MM.1S (cell line): ENCODE data around the gene DNAJC19.

Experiments
- DNase-seq: peaks from one replicate; pipeline ENCODE4 v3.0.0-alpha.2; 2015
- H2AFZ ChIP-seq: fragments of 300-600 bp; sonication (generic); 2 replicates; pipeline ENCODE4 v1.6.0; 2016; ENCODE audit warnings: antibody characterized with exemption, low read length
- H3F3A ChIP-seq: fragments of 300-600 bp; sonication (generic); 2 replicates; pipeline ENCODE4 v1.6.1; 2016; ENCODE audit warnings: mild to moderate bottlenecking, antibody characterized with exemption, low read length, moderate library complexity, mixed read lengths; ENCODE audit not compliant: insufficient read depth
- H3K27ac ChIP-seq: fragments of 300-600 bp; sonication (generic); 2 replicates; pipeline ENCODE4 v1.5.1; 2016; ENCODE audit warnings: mild to moderate bottlenecking, low read length
- H3K27me3 ChIP-seq: fragments of 300-600 bp; sonication (generic); replicated peaks from 2 replicates; pipeline ENCODE4 v1.6.0; 2016; ENCODE audit warnings: low read length; ENCODE audit not compliant: insufficient read depth
- H3K36me3 ChIP-seq: fragments of 300-600 bp; sonication (generic); replicated peaks from 2 replicates; pipeline ENCODE4 v1.6.1; 2016; ENCODE audit warnings: mild to moderate bottlenecking, low read length, mixed read lengths; ENCODE audit not compliant: insufficient read depth
- H3K4me1 ChIP-seq: fragments of 300-600 bp; sonication (generic); 2 replicates; pipeline ENCODE4 v1.6.1; 2016; ENCODE audit warnings: low read length, mixed read lengths
- H3K4me2 ChIP-seq: fragments of 300-600 bp; sonication (generic); 2 replicates; pipeline ENCODE4 v1.6.0; 2016; ENCODE audit warnings: low read depth, low read length
- H3K4me3 ChIP-seq: fragments of 300-600 bp; sonication (generic); 2 replicates; pipeline ENCODE4 v1.5.1; 2016; ENCODE audit warnings: low read length, mixed read lengths
- H3K79me2 ChIP-seq: fragments of 300-600 bp; sonication (generic); 2 replicates; pipeline ENCODE4 v1.6.1; 2016; ENCODE audit warnings: mixed run types, low read length, mixed read lengths
- H3K9ac ChIP-seq: fragments of 300-600 bp; sonication (generic); 2 replicates; pipeline ENCODE4 v1.6.1; 2016; ENCODE audit warnings: low read length, mixed read lengths
- H3K9me2 ChIP-seq: fragments of 300-600 bp; sonication (generic); replicated peaks from 2 replicates; pipeline ENCODE4 v1.6.1; 2016; ENCODE audit warnings: mild to moderate bottlenecking, low read length, mixed read lengths; ENCODE audit not compliant: insufficient read depth
- H3K9me3 ChIP-seq: fragments of 300-600 bp; sonication (generic); replicated peaks from 2 replicates; pipeline ENCODE4 v1.6.1; 2016; ENCODE audit warnings: mild to moderate bottlenecking, low read length, mixed read lengths; ENCODE audit not compliant: insufficient read depth
- H4K20me1 ChIP-seq: fragments of 300-600 bp; sonication (generic); 2 replicates; pipeline ENCODE4 v1.6.1; 2016; ENCODE audit warnings: mild to moderate bottlenecking, low read length, moderate library complexity, mixed read lengths; ENCODE audit not compliant: insufficient read depth
- EZH2 ChIP-seq: fragments of 300-600 bp; sonication (generic); optimal IDR thresholded peaks from 2 replicates; pipeline ENCODE3; 2017; ENCODE audit warnings: low read depth, mild to moderate bottlenecking, antibody characterized with exemption, low read length, mixed read lengths
- EZH2phosphoT487 ChIP-seq: fragments of 300-600 bp; sonication (generic); IDR thresholded peaks from 2 replicates; pipeline ENCODE4 v1.6.1; 2018; ENCODE audit warnings: antibody characterized with exemption, low read length
- TF ChIP-seq, protein P1 (sequence below): fragments of 300-600 bp; sonication (generic); IDR thresholded peaks from 2 replicates; pipeline ENCODE4 v1.5.1; 2016; ENCODE audit warnings: antibody characterized with exemption, low read length, mixed read lengths

The DNAJC19 gene

DNA sequence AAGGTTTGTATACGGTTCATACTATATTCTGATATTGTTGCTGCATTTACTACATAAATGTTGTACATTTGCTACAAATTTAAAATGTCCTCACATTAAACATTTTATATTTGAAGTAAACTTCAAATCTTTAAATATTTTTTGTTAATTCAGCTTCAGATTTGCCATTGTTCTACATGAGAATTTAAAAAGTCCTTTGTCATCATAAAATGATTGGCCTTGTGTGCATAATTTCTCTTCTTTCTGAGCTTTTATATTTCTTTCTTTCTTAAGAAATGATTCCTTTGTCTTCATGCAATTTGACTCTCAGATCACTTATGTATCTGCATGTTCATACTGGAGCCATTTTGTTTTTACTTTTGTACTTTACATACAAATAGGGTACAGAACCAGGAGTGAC lies 28.0 kb downstream of the DNAJC19 start:
- Histone ChIP-seq H3K79me2 (peaks cover 54% of the 10 kb centered on the region), H3K4me3 (no peak overlapping the region), H3K9me3 (no peaks in the 10 kb centered on the region)

DNA sequence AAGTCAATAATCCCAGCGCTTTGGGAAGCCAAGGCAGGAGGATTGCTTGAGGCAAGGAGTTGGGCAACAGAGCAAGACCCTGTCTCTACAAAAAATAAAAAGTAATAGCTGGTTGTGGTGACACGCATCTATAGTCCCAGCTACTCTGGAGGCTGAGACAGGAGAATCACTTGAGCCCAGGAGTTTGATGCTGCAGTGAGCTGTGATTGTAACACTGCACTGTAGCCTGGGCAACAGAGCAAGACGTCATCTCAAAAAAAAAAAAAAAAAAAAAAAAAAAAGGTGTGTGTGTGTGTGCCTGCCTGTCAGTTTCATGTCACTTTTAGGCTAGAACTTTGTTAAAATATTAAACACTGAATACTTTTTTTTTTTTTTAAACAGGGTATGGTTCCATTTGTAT lies 28.4 kb downstream of the DNAJC19 start:
- H3K36me3 ChIP-seq: peaks cover 37% of the 10 kb centered on the region; the same call in 1 of the 2 replicates

More for the DNA sequence above, 28.0 kb downstream of the DNAJC19 start:
- Histone ChIP-seq H3K4me1 (no peaks in the 10 kb centered on the region), H3K36me3 (peaks cover 36% of the 10 kb centered on the region), H4K20me1 (peaks cover 5% of the 10 kb centered on the region; the same call in 1 of the 2 replicates), H3K9me2 (no peaks in the 10 kb centered on the region), H2AFZ (no peak overlapping the region), H3K4me2 (no peak overlapping the region), H3K27me3 (no peaks in the 10 kb centered on the region), H3K9ac (no peak overlapping the region), H3F3A (peaks cover 3% of the 10 kb centered on the region; the same call in 1 of the 2 replicates), H3K27ac (no peak overlapping the region)
- no peak for DNase-seq
- TF ChIP-seq EZH2: no peak

DNA sequence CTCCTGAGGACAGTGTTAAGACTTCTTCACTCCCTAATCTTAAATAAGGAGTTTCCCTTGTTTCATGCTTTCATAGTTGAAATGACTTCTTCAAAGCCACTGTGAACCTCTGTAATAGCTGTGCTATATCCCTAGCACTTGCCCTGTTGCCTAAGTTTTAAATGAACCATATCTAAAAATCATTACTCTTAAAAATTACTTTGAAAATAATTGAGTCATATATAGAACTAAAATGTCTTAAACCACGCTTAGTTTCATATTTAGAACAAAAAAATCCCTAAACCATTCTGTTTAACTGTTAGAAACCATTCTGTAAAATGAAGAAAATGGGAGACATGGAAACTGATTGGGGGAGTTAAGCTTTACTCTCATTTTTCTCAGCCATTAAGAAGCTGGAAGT lies 29.8 kb downstream of the DNAJC19 start:
- Histone ChIP-seq H3K9me3 (no peaks in the 10 kb centered on the region), H3K4me2 (no peak overlapping the region), H3K9ac (no peak overlapping the region), H4K20me1 (peaks cover 5% of the 10 kb centered on the region; the same call in 1 of the 2 replicates), H3K27ac (no peak overlapping the region), H3F3A (no peaks in the 10 kb centered on the region; the same call in 1 of the 2 replicates), H2AFZ (no peak overlapping the region), H3K79me2 (peaks cover 54% of the 10 kb centered on the region), H3K36me3 (peaks cover 36% of the 10 kb centered on the region; the same call in 1 of the 2 replicates), H3K9me2 (no peaks in the 10 kb centered on the region), H3K4me1 (no peaks in the 10 kb centered on the region), H3K4me3 (no peak overlapping the region), H3K27me3 (no peaks in the 10 kb centered on the region)
- no peak for TF ChIP-seq EZH2
- TF ChIP-seq, protein P1, sequence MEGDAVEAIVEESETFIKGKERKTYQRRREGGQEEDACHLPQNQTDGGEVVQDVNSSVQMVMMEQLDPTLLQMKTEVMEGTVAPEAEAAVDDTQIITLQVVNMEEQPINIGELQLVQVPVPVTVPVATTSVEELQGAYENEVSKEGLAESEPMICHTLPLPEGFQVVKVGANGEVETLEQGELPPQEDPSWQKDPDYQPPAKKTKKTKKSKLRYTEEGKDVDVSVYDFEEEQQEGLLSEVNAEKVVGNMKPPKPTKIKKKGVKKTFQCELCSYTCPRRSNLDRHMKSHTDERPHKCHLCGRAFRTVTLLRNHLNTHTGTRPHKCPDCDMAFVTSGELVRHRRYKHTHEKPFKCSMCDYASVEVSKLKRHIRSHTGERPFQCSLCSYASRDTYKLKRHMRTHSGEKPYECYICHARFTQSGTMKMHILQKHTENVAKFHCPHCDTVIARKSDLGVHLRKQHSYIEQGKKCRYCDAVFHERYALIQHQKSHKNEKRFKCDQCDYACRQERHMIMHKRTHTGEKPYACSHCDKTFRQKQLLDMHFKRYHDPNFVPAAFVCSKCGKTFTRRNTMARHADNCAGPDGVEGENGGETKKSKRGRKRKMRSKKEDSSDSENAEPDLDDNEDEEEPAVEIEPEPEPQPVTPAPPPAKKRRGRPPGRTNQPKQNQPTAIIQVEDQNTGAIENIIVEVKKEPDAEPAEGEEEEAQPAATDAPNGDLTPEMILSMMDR: no peak
- TF ChIP-seq EZH2phosphoT487: no peak
- no peak for DNase-seq

More for the DNA sequence above, 28.4 kb downstream of the DNAJC19 start:
- peaks cover 52% of the 10 kb centered on the region for H3K79me2 ChIP-seq
- TF ChIP-seq EZH2phosphoT487 (no peak), EZH2 (no peak)
- TF ChIP-seq, protein P1: no peak
- no peak for DNase-seq
- no peaks in the 10 kb centered on the region for H3K4me1 ChIP-seq
- H3K9me2 ChIP-seq: no peaks in the 10 kb centered on the region
- H3F3A ChIP-seq: no peaks in the 10 kb centered on the region; the same call in 1 of the 2 replicates
- no peaks in the 10 kb centered on the region for H3K27me3 ChIP-seq
- H4K20me1 ChIP-seq: peaks cover 5% of the 10 kb centered on the region; the same call in 1 of the 2 replicates
- H3K9me3 ChIP-seq: no peaks in the 10 kb centered on the region
- H3K27ac ChIP-seq: no peak overlapping the region
- no peak overlapping the region for H2AFZ ChIP-seq
- H3K4me2 ChIP-seq: no peak overlapping the region
- no peak overlapping the region for H3K4me3 ChIP-seq
- no peak overlapping the region for H3K9ac ChIP-seq

DNA sequence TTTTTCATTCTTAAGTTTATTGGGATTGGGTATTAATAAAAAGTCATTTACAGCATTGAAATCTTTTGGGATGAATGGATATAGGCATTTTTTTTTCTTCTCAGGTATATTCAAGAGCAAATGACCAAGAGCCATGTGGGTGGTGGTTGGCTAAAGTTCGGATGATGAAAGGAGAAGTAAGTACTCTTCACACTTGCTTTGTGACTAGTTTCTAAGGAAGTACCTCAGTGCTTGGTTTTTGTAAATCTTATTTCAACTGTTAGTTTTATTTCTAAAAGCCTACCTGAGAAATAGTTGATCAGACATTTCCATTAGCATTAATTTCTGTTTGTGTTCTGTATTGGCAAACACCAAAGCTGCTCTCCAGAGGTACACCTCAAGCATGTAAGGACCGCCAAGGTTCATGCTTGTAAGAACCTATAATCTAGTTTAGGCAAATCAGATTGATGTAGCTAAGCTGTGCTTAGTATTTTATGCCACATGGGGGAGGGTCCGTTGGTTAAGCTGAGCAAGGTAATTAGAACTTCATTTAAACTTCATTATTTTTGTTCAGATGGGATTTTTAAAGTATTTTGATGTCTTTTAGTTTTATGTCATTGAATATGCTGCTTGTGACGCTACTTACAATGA lies 41.7 kb downstream of the DNAJC19 start:
- H3K4me3 ChIP-seq: no peak overlapping the region
- no peak overlapping the region for H3K27ac ChIP-seq
- peaks cover 92% of the 10 kb centered on the region for H3K79me2 ChIP-seq
- no peaks in the 10 kb centered on the region for H4K20me1 ChIP-seq
- H3K4me2 ChIP-seq: no peak overlapping the region
- no peak for DNase-seq
- no peaks in the 10 kb centered on the region for H3K9me3 ChIP-seq
- TF ChIP-seq, protein P1: no peak
- TF ChIP-seq EZH2 (no peak), EZH2phosphoT487 (no peak)
- no peak overlapping the region for H2AFZ ChIP-seq
- peaks cover 18% of the 10 kb centered on the region for H3K36me3 ChIP-seq
- H3F3A ChIP-seq: no peaks in the 10 kb centered on the region; the same call in 1 of the 2 replicates
- no peaks in the 10 kb centered on the region for H3K27me3 ChIP-seq
- H3K9me2 ChIP-seq: no peaks in the 10 kb centered on the region
- no peak overlapping the region for H3K9ac ChIP-seq
- no peaks in the 10 kb centered on the region for H3K4me1 ChIP-seq
